GM12801 (cell line): ENCODE results near the gene APEX1.

Source experiments
- TF ChIP-seq, protein P1 (sequence below): IDR thresholded peaks from one replicate; pipeline ENCODE4 v1.5.1; 2011; ENCODE audit warnings: control low read depth; ENCODE audit not compliant: insufficient read length; ENCODE audit errors: extremely low read depth

Gene APEX1

DNA sequence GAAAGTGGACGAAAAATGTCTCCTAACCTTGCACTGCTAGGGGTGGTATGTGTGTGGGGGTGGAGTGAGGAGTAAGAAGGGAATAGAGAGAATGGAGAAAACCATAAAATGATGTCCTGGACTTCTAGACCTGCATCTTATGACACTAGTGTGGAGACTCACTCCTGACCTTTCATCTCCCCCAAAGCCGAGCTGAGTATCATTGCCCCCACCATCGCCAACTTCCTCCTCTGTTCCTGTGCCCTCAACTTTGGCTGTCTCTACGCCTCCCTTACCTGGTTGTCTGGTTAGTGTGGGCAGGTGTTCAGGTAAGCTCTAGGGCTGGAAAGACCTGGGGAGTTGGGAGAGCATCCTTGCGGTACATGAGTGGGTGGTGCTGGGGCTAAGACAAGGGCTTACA is 14.6 kb upstream of the APEX1 start:
- TF ChIP-seq, protein P1, sequence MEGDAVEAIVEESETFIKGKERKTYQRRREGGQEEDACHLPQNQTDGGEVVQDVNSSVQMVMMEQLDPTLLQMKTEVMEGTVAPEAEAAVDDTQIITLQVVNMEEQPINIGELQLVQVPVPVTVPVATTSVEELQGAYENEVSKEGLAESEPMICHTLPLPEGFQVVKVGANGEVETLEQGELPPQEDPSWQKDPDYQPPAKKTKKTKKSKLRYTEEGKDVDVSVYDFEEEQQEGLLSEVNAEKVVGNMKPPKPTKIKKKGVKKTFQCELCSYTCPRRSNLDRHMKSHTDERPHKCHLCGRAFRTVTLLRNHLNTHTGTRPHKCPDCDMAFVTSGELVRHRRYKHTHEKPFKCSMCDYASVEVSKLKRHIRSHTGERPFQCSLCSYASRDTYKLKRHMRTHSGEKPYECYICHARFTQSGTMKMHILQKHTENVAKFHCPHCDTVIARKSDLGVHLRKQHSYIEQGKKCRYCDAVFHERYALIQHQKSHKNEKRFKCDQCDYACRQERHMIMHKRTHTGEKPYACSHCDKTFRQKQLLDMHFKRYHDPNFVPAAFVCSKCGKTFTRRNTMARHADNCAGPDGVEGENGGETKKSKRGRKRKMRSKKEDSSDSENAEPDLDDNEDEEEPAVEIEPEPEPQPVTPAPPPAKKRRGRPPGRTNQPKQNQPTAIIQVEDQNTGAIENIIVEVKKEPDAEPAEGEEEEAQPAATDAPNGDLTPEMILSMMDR: no peak

DNA sequence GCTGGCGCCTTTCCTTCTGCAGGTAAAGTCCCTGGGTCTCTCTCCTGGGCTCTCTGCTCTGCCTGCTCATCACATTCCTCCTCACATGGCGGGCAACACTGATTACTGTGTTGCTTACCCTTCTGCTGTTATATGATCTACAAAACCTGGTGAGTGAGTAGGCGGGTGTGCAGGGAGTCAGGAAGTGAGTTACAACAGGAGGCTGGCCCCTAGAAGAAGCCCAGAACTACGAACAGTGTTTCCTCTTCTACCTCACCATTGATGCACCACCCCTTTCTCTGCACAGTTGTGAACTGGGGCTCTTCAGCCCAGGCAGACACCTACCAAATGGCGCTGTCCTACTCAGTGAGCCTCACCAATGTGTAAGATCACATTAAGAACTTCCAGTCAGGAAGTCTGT is 14.1 kb upstream of the APEX1 start:
- TF ChIP-seq, protein P1: no peak

DNA sequence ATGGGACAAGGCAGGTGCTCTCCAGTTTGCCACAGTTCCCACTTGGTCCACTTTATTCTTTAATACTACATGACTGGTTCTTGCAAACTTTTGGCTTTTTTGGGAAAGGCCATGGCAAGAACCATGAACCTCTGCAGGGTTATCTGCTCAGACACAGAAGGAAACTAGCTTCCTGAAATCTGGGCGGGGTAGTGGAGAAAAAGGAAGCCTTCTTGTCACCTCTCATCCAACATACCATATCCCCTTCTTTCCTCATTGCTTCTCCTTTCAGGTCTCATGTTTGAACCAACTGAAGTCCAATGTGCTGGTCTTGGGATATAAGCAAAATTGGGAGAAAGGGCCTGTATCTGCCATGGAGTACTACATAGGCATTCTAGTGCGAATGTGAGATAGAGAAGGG is 13.6 kb upstream of the APEX1 start:
- TF ChIP-seq, protein P1: no peak

DNA sequence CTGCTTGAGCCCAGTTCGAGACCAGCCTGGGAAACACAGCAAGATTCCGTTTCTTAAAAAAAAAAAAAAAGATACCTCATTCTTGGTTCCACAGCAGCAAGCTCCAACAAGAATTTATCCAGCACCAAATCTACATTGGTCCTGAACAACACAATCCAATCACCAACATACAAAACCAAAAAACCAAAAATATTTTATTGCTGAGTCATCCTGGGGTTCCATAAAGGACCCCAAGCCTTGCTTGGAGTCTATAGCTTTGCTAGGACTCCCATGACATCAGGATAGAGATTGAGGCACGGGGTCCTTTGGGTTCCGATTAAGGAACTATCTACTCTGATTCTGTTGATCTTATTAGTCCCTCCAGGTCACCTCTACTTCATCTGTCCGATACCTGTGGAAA is 8.1 kb upstream of the APEX1 start:
- TF ChIP-seq, protein P1: no peak

DNA sequence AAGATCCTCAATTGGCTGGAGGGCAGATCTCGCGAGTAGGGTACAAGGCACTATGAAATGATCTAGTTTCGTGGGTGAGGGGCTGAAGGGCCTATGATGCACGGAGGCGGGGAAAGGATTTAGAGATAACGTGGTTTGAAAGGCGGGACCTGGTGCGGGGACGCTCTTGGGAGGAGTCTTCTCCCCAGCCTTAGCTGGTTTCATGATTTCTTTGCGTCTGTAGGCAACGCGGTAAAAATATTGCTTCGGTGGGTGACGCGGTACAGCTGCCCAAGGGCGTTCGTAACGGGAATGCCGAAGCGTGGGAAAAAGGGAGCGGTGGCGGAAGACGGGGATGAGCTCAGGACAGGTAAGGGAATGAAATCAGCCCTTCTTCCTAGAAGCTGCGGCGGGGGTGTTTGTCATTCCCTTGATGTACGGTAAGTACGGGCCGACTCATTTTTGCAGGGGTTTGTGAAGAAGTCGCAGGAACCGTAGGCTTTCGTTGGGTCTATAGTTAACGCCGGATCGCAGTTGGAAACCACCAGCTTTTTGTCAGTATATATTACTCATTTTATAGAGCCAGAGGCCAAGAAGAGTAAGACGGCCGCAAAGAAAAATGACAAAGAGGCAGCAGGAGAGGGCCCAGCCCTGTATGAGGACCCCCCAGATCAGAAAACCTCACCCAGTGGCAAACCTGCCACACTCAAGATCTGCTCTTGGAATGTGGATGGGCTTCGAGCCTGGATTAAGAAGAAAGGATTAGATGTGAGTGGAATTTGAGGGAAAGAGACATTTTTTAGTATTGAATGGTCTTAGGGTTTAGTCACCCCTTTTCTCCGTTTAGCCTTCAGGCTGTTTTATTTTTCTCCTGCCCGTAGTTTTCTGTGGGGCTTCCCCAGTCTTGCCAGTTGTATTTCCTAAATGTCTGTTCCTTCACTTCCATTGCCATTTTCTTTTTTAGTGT is 602 bp downstream of the APEX1 start:
- TF ChIP-seq, protein P1: no peak

DNA sequence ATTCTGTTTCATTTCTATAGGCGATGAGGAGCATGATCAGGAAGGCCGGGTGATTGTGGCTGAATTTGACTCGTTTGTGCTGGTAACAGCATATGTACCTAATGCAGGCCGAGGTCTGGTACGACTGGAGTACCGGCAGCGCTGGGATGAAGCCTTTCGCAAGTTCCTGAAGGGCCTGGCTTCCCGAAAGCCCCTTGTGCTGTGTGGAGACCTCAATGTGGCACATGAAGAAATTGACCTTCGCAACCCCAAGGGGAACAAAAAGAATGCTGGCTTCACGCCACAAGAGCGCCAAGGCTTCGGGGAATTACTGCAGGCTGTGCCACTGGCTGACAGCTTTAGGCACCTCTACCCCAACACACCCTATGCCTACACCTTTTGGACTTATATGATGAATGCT is 1.9 kb downstream of the APEX1 start:
- TF ChIP-seq, protein P1: no peak

DNA sequence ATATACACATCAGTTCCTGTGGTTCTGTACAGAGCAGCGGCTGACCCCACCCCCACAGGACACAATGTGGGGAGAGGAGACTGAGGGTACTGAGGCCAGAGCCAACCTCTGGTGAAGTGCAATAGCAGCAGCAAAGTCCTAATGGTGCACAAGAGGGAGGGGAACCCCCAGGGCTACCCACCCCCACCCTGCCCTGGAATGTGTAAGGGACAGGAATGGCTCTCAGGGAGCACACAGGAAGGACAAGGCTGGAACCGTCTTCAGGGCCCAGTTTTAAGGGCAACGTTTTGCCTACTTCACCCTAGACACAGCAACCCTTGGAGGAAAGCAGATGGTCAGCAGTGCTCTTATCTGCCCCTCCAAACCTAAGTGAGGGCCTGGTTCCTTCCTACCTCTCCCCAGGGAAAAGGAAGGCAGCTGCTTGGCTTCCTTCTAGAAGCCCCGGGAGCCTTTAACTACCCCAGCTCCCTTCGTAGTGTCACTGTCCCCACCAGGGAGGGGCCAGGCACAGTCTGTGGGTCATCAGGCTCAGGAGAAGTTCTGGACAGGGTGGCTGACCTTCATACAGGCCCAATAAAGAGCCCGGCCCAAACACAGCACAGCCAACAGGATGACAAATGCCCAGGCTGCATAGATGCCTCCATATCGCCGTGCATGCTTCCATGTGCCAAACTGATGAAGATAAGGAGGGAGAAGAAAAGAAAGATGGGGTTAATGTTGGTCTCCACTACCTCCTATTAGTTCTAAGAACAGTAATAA is 3.2 kb downstream of the APEX1 start:
- TF ChIP-seq, protein P1: no peak
